Measurements from ENCODE around the gene COLEC11.

COLEC11 gene

GRCh38 chr2:3585261-3586109 lies 9.4 kb upstream of the COLEC11 start:
- no peak for DNase-seq

DNA sequence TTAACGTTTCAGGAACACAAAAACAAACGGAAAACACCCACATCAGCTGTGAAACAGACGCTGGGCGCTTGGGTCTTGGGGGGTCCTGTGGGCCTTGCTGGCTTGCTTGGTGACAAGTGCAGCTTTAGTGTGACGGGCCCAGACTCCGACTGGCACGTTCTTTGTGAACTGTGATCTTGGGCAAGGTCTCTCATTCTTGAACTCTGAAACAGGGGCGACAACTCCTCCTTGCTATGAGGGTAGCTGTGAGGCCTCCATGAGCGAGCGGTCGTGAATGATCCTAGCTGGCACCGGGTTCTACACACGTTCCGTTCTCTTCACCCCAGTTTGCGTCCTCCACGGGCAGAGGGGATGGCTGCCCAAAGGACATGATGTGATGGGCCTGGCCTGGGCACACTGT lies 8.7 kb upstream of the COLEC11 start:
- no peak for DNase-seq

DNA sequence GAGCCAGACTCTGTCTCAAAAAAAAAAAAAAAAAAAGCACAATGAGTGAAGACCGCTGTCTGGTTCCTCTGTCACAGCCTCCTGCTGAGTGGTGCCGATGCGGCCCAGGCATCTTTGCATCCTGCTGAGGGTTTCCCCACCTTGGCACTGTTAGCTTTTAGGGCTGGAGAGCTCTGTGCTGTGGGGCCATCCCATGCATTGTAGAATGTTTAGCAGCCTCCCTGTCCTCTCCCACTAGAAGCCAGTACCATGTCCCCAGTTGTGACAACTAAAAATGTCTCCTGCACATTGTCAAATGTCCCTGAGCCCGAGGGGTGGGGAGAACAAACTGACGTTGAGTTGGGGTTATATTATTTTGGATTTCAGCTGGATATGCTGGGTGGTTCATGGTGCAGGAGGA lies 7.9 kb upstream of the COLEC11 start:
- no peak for DNase-seq

DNA sequence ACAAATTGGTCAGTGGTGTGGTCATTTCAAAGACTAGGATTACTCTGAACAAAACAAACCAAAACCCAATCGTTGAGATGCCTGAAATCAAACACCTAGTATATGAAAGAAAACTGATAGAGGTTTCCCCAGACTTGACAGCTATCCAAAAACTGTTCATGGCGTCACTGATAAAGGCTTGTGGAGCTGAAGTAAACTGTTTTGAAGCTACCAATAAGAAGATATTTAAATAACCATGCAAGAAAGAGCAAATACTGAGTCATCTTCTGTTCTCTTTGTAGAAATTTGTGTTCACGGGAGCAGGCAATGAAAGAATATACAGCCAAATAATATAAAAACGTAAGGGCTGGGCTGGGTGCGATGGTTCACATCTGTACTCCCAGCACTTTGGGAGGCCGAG lies 7.5 kb upstream of the COLEC11 start:
- DNase-seq, result no peak

DNA sequence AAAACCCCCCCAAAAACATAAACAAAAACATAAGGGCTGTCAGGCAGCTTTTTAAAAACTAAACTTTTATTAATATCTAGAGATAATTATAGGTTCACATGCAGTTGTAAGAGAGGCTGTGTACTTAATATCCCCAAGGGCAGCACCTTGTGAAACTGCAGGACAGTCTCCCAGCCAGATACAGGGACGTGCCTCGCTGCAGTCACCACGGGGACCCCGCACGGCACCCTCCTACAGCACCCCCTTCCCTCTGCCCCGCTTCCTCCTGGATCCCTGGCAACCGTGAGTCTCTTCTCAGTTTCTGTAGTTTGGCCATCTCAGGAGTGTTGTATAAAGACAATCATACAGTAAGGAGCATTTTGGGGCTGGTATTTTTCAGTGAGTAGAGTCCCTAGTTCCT lies 6.8 kb upstream of the COLEC11 start:
- no peak for DNase-seq

DNA sequence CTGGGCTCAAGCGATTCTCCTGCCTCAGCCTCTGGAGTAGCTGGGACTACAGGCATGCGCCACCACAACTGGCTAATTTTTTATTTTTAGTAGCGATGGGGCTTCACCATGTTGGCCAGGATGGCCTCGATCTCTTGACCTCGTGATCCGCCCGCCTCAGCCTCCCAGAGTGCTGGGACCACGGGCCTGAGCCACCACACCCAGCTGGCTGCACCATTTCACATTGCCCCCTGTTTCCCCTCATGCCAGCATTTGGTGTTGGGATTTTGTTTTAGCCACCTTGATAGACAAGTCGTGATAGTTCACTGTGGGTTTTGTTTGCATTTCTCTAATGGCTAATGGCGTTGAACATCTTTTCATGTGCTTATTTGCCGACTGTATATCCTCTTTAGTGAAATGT lies 5.8 kb upstream of the COLEC11 start:
- no peak for DNase-seq

GRCh38 chr2:3595404-3595803 lies 492 bp downstream of the COLEC11 start:
- DNase-seq, result no peak

GRCh38 chr2:3595985-3596384 lies 1.1 kb downstream of the COLEC11 start:
- no peak for DNase-seq

GRCh38 chr2:3596901-3597417 lies 2.0 kb downstream of the COLEC11 start:
- no peak for DNase-seq

- no peak for DNase-seq
These were observed 2.7 kb downstream of the COLEC11 start for GRCh38 chr2:3597567-3597966.

DNA sequence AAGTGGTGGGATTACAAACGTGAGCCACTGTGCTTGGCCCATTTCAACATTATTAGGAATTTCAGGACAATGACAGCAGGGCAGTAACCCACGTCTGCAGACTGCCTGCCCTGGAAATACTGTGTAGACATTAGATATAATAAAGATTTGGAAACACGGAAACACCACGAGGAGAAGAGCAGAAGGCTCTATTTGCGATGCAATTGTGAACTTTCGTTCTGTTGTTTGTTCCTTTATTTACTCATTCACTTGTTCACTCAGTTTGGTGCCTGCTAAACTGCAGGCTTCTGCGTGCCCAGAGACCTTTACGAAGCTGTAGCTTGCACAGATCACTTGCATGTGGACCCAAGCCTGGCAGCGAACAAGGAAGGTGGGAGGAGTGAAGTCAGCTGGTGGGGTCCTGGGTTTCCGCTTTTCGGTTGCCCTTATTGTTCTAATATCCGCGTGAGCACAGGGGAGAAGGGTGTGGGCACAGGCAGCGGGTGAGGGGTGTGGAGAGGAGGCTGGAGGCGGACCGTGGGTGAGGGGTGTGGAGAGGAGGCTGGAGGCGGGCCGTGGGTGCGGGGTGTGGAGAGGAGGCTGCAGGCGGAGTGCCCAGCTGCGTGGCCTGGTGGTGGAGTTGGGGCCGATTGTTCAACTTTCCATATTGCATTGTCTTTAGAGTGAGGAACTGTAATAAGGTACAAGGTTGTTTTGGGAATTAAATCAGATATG lies 3.4 kb downstream of the COLEC11 start:
- DNase-seq, result no peak

DNA sequence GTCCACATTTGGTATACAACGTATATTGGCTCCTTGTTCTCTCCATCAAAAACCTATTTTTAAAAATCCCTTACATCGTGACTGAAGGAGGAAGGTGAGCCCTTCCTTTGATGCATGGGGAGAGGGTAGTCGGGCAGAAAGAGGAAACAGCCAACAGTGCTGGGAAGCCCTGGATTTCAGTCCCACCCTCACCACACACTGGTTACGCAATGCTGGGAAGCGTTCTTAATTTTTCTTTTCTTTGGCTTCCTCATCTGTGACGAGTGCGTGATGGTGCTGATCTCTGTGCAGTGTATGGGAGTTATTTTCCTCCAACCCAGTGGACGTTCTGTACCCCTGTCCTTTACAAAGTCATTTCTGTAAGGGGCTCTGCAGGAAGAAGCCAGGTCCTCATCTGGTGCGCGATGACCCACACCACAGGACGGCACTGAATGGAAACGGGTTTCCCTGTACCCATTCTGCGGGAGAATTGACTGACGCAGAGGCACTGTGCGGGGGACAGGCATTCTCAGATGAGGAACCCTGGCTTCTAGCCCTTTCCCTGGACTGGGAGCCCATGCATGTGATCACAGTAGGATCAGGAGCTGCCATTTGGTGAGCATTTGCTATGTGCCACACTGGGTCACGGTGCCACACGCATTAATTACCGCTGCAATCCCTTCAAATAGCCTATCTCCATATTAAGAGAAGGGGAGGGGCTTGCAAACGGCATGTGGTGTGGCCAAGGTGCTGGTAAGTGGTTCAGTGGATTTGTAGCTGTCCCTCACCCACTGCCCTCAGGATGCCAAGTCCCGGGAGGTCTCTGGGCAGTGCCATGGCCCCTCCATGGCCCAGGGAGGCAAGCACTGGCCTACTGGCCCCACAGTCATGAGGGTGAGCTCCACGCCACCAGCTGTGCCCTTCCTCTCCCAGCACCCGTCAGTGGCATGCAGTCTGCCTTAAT lies 4.3 kb downstream of the COLEC11 start:
- no peak for DNase-seq

GRCh38 chr2:3600256-3600855 lies 5.4 kb downstream of the COLEC11 start:
- no peak for DNase-seq

GRCh38 chr2:3601561-3602271 lies 6.8 kb downstream of the COLEC11 start:
- no peak for DNase-seq

DNA sequence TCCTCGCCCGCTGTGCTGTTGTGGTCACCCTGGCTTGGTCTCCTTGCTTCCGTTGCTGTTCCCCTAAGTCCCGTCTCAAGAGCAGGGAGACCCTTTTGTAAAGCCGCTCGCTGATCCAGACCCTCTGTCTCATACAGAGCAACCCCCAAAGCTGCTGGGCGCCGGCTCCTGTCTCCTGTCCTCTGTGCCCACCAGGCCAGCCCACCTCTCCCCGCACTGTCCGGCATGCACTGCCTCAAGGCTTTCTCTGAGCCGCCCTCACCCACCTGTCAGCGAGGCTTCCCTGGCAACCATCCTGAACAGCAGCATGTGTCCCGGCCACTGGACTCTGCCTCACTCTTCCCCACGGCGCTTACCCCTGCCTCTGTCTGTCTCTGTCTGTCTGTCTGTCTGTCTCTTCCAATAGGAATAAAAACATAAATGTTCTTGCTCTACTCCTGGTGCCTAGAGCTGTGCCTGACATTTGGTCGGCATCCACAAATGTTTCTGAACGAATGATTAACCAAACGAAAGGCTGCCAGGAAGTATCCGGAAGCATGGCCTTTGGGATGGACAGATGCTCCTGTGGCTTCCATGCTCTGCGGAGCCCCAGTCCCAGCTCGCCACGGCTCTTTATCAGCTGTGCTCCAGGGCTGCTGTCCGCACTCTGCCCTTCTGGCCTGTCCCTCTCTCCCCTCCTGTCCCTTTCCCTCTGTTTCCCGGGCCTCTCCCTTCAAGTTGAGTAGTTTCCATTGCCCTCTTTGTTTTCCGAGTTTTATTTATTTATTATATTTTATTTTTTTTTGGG lies 7.8 kb downstream of the COLEC11 start:
- DNase-seq, result no peak

GRCh38 chr2:3603536-3604206 lies 8.8 kb downstream of the COLEC11 start:
- DNase-seq, result no peak

- no peak for DNase-seq
These were observed 9.4 kb downstream of the COLEC11 start for GRCh38 chr2:3604207-3604877.

GRCh38 chr2:3604991-3605961 lies 10.4 kb downstream of the COLEC11 start:
- DNase-seq, result no peak

DNA sequence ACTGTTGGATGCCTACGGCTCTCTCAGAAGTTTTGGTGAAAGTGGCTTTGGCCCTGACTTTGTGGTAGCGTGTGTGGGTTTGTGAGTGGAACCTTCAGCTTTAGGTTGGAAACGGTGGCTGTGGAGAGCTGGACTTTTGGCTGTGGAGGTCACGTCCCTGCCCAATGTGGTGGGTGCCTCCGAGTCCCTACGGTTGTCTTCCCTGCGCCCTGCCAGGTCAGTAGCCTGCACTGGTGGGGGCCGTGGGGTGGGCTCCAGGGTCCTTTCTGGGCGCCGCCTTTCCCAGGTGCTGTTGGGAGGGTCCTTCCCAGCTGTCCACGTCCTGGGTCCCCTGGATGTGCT lies 11.1 kb downstream of the COLEC11 start:
- no peak for DNase-seq

Data from NCI-H1105 treated with DMSO at 0.1 percent for 48 hours (cell line).